Stimulated activated effector memory CD8-positive, alpha-beta T cell treated with anti-CD3 and anti-CD28 coated beads, Interleukin-12 subunit alpha, Interleukin-12 subunit beta, amount 100 ng/mL, for 72 hours (primary cell): ENCODE measurements around the gene TTC1.
A peak's percentile ranks its signal among the peaks of the same experiment; 100 is the strongest.
"Not testable (repeated sequence)": the region's sequence is repeated elsewhere in the genome, so short reads cannot be mapped to it uniquely, and the experiment has no call there.

Experiments used
- ATAC-seq: fragments of 150-1000 bp; cut with Tn5 transposase; 2 replicates; pipeline ENCODE4 v1.10.0; 2021
- DNase-seq, 2 donors: peaks; one replicate each; pipeline ENCODE4 v3.0.0; 2021 to 2022; ENCODE audit warnings: low spot score in 2 of 2
- H3K27ac Mint-ChIP-seq: one replicate; pipeline ENCODE4 v1.8.0; 2022; ENCODE audit warnings: mild to moderate bottlenecking, mixed read lengths
- H3K36me3 Mint-ChIP-seq: one replicate; pipeline ENCODE4 v1.8.0; 2022; ENCODE audit warnings: mild to moderate bottlenecking, mixed read lengths
- H3K4me1 Mint-ChIP-seq: one replicate; pipeline ENCODE4 v1.8.0; 2022; ENCODE audit warnings: mixed read lengths
- H3K4me3 Mint-ChIP-seq: one replicate; pipeline ENCODE4 v1.8.0; 2022; ENCODE audit warnings: mild to moderate bottlenecking, mixed read lengths
- H3K9me3 Mint-ChIP-seq: one replicate; pipeline ENCODE4 v1.8.0; 2022; ENCODE audit warnings: mixed read lengths

The TTC1 gene

GRCh38 chr5:160047423-160047822 lies 38.5 kb downstream of the TTC1 start:
- Mint-ChIP-seq H3K36me3 (peaks cover 74% of the 10 kb centered on the region), H3K9me3 (no peaks in the 10 kb centered on the region), H3K4me3 (no peak overlapping the region), H3K4me1 (peaks cover 7% of the 10 kb centered on the region), H3K27ac (peak overlapping the region; percentile 4)
- DNase-seq (no peak), ATAC-seq (no peak)

DNA sequence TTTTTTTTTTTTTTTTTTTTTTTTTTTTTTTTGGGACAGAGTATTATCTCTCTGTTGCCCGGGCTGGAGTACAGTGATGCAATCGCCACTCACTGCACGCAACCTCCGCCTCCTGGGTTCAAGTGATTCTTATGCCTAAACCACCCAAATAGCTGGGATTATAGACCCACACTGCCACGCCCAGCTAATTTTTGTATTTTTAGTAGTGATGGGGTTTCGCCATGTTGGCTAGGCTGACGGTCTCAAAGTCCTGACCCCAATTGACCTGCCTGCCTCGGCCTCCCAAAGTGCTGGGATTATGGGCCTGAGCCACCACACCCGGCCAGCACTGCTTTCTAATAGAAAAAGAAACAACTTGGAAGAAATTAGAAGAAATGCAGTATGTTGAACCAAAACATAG lies 39.2 kb downstream of the TTC1 start:
- no peak for ATAC-seq
- Mint-ChIP-seq H3K9me3 (no peaks in the 10 kb centered on the region), H3K36me3 (peaks cover 81% of the 10 kb centered on the region), H3K4me1 (peaks cover 7% of the 10 kb centered on the region), H3K4me3 (no peak overlapping the region), H3K27ac (peak overlapping the region; percentile 4)
- DNase-seq, result no peak

GRCh38 chr5:160049099-160049498 lies 40.2 kb downstream of the TTC1 start:
- DNase-seq (no peak), ATAC-seq (no peak)
- peaks cover 5% of the 10 kb centered on the region for H3K4me1 Mint-ChIP-seq
- H3K36me3 Mint-ChIP-seq, result peaks cover 83% of the 10 kb centered on the region
- no peaks in the 10 kb centered on the region for H3K9me3 Mint-ChIP-seq
- H3K4me3 Mint-ChIP-seq, result no peak overlapping the region
- no peak overlapping the region for H3K27ac Mint-ChIP-seq

DNA sequence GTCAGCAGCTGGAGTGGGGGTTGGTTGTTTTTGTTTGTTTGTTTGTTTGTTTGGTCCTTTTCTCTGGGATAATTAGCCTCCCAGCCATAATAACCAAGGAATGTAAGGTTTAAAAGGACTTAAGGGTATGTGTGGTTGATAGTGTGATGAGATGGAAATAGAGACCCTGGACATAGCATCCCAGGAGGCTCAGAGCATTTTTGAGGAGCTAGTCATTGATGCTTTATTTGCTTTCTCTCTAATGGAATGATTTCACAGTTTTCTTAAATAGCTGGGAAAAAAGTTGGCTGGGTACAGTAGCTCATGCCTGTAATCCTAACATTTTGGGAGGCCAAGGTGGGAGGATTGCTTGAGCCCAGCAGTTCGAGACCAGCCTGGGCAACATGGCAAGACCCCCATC lies 45.1 kb downstream of the TTC1 start:
- Mint-ChIP-seq H3K36me3 (peaks cover 91% of the 10 kb centered on the region), H3K27ac (no peak overlapping the region), H3K4me1 (no peaks in the 10 kb centered on the region), H3K9me3 (no peaks in the 10 kb centered on the region), H3K4me3 (no peak overlapping the region)
- no peak for DNase-seq
- no peak for ATAC-seq

DNA sequence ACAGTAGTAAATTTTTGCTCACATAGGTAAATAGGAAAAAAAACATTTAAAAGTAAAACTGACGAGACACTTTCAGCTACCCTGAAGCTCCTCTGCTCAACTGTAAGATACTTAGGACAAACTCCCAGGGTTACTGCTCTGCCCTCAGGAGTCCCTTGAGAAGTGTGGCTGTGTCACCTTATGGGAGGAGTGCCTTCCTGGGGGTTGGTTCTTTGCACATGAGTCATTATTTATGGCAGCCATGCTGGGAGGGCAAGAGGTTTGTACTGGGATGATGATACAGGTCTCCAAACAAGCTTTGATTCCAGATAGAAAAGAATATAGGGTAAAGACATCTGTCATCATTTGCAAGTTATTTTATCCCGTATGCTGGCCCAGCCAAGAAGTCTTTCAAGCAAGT lies 45.9 kb downstream of the TTC1 start:
- Mint-ChIP-seq H3K4me3 (no peak overlapping the region), H3K27ac (no peak overlapping the region), H3K36me3 (peaks cover 88% of the 10 kb centered on the region), H3K4me1 (no peaks in the 10 kb centered on the region), H3K9me3 (no peaks in the 10 kb centered on the region)
- DNase-seq (no peak), ATAC-seq (no peak)

DNA sequence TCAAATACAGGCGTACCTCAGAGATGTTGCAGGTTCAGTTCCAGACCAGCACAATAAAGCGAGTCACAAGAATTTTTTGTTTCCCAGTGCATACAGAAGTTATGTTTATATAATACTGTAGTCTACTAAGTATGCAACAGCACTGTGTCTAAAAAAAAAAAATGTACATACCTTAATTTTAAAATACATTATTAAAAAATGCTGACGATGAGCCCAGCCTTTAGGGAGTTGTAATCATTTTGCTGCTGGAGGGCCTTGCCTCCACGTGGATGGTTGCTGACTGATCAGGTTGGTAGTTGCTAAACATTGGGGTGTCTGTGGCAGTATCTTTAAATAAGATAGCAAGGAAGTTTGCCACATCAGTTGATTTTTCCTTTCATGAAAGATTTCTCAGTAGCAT lies 48.3 kb downstream of the TTC1 start:
- Mint-ChIP-seq H3K4me1 (peaks cover 5% of the 10 kb centered on the region), H3K9me3 (no peaks in the 10 kb centered on the region), H3K36me3 (peaks cover 84% of the 10 kb centered on the region), H3K4me3 (no peak overlapping the region), H3K27ac (no peak overlapping the region)
- no peak for ATAC-seq
- no peak for DNase-seq

- Mint-ChIP-seq H3K4me3 (no peak overlapping the region), H3K27ac (no peak overlapping the region), H3K4me1 (peaks cover 10% of the 10 kb centered on the region), H3K36me3 (peaks cover 76% of the 10 kb centered on the region), H3K9me3 (no peaks in the 10 kb centered on the region)
- DNase-seq (no peak), ATAC-seq (no peak)
These were observed 51.1 kb downstream of the TTC1 start for GRCh38 chr5:160060001-160060400.

- Mint-ChIP-seq H3K4me1 (peaks cover 10% of the 10 kb centered on the region), H3K4me3 (no peak overlapping the region), H3K27ac (no peak overlapping the region), H3K9me3 (no peaks in the 10 kb centered on the region), H3K36me3 (peaks cover 83% of the 10 kb centered on the region)
- DNase-seq (no peak), ATAC-seq (no peak)
These were observed 52.8 kb downstream of the TTC1 start for GRCh38 chr5:160061770-160062169.

- DNase-seq (no peak), ATAC-seq (no peak)
- Mint-ChIP-seq H3K27ac (peak overlapping the region; percentile 64), H3K36me3 (peaks cover 73% of the 10 kb centered on the region), H3K4me1 (peaks cover 10% of the 10 kb centered on the region), H3K4me3 (no peak overlapping the region), H3K9me3 (no peaks in the 10 kb centered on the region)
These were observed 55.5 kb downstream of the TTC1 start for GRCh38 chr5:160064417-160064810.

DNA sequence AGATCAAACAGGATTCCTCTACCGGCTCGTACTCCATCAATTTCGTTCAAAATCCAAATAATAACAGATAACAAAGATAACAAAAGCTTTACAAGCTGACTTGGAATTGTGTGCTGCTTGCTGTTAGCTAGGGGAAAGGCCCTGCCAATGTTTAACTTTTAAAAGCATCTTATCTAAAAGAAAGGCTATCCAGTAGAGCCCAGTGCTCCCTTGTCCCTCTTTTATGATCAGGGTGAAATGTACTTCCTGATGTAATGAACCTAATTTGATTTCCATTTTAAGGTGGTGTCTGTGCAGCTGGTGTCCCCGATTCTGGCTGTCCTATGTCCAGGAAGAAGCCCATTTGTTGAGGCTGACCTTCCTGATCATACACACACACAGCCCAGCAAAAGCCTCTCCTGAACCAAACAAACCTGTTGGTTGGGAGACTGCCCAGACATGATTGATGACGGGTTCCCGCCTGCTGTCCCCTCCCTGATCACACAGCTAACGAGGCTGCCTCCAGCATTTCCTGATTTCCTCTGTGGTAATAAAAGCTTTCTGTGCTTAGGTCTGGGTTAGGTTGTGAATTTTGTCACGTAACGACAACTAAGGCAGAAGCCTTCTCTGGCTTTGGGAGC lies 56.2 kb downstream of the TTC1 start:
- Mint-ChIP-seq H3K4me1 (peaks cover 10% of the 10 kb centered on the region), H3K4me3 (no peak overlapping the region), H3K36me3 (peaks cover 67% of the 10 kb centered on the region), H3K9me3 (no peaks in the 10 kb centered on the region), H3K27ac (peak overlapping the region; percentile 64)
- ATAC-seq (no peak), DNase-seq (no peak)

- not testable (repeated sequence) for H3K9me3 Mint-ChIP-seq, H3K4me1 Mint-ChIP-seq, H3K4me3 Mint-ChIP-seq, ATAC-seq, DNase-seq, H3K27ac Mint-ChIP-seq
- H3K36me3 Mint-ChIP-seq, result peaks cover 55% of the 10 kb centered on the region
These were observed 60.2 kb downstream of the TTC1 start for GRCh38 chr5:160069120-160069519.

DNA sequence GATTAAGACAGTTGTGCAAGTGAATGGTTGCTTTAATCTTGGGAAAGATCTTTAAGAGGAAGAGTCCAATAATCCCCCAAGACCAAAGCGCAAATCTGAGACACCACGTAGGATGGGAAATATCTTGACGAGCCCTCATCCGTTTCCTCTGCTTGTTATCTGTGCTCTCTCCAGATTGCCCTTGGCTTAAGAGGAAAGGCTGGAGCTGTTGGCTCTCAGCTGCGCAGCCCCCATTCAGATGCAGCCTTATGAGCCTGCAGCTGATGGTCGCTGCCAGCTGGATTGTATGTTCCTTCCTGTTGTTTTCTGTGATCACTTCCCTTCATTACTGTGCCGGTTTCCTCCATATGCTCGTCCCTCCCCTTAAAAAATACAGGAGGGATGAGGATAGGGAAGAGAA lies 62.6 kb downstream of the TTC1 start:
- DNase-seq (no peak), ATAC-seq (no peak)
- H3K4me3 Mint-ChIP-seq, result no peak overlapping the region
- H3K9me3 Mint-ChIP-seq, result no peaks in the 10 kb centered on the region
- no peak overlapping the region for H3K27ac Mint-ChIP-seq
- no peaks in the 10 kb centered on the region for H3K4me1 Mint-ChIP-seq
- H3K36me3 Mint-ChIP-seq, result peaks cover 33% of the 10 kb centered on the region

- Mint-ChIP-seq H3K4me3 (no peak overlapping the region), H3K27ac (no peak overlapping the region), H3K9me3 (no peaks in the 10 kb centered on the region), H3K4me1 (no peaks in the 10 kb centered on the region), H3K36me3 (peaks cover 31% of the 10 kb centered on the region)
- DNase-seq, result no peak
- ATAC-seq, result no peak
These were observed 63.0 kb downstream of the TTC1 start for GRCh38 chr5:160071916-160072315.

- DNase-seq, result no peak
- no peak for ATAC-seq
- Mint-ChIP-seq H3K4me3 (no peak overlapping the region), H3K27ac (no peak overlapping the region), H3K9me3 (no peaks in the 10 kb centered on the region), H3K36me3 (peaks cover 31% of the 10 kb centered on the region), H3K4me1 (no peaks in the 10 kb centered on the region)
These were observed 66.1 kb downstream of the TTC1 start for GRCh38 chr5:160075073-160075472.

GRCh38 chr5:160076997-160077396 lies 68.1 kb downstream of the TTC1 start:
- DNase-seq (no peak), ATAC-seq (no peak)
- Mint-ChIP-seq H3K9me3 (no peaks in the 10 kb centered on the region), H3K36me3 (peaks cover 31% of the 10 kb centered on the region), H3K4me3 (no peak overlapping the region), H3K27ac (no peak overlapping the region), H3K4me1 (no peaks in the 10 kb centered on the region)

- Mint-ChIP-seq H3K9me3 (no peaks in the 10 kb centered on the region), H3K27ac (no peak overlapping the region), H3K4me3 (no peak overlapping the region), H3K4me1 (no peaks in the 10 kb centered on the region), H3K36me3 (peaks cover 13% of the 10 kb centered on the region)
- ATAC-seq (no peak), DNase-seq (no peak)
These were observed 70.8 kb downstream of the TTC1 start for GRCh38 chr5:160079753-160080152.

GRCh38 chr5:160081495-160081894 lies 72.6 kb downstream of the TTC1 start:
- Mint-ChIP-seq H3K4me1 (no peaks in the 10 kb centered on the region), H3K27ac (no peak overlapping the region), H3K9me3 (no peaks in the 10 kb centered on the region), H3K36me3 (peaks cover 13% of the 10 kb centered on the region), H3K4me3 (no peak overlapping the region)
- ATAC-seq (no peak), DNase-seq (no peak)
